LNCAP (cell line): ENCODE measurements around the gene FAM53A.

Experiments
- TF ChIP-seq, protein P1 (sequence below): fragments of 450-650 bp; IDR thresholded peaks from 2 replicates; pipeline ENCODE4 v1.5.1; 2017; ENCODE audit warnings: mild to moderate bottlenecking

The FAM53A gene

DNA sequence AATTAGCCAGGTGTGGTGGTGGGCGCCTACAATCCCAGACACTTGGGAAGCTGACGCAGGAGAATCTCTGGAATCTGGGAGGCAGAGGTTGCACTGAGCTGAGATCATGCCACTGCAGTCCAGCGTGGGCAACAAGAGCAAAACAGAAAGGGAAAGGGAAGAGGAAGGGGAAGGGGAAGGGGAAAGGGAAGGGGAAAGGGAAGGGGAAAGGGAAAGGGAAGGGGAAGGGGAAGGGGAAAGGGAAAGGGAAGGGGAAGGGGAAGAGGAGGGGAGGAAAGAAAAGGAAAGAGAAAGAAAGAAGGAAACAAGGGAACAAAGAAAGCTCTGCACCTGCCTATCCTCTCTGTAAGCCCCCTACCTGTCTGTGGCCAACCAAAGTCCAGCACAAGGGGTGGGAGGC, 35.2 kb downstream of the FAM53A start:
- TF ChIP-seq, protein P1, sequence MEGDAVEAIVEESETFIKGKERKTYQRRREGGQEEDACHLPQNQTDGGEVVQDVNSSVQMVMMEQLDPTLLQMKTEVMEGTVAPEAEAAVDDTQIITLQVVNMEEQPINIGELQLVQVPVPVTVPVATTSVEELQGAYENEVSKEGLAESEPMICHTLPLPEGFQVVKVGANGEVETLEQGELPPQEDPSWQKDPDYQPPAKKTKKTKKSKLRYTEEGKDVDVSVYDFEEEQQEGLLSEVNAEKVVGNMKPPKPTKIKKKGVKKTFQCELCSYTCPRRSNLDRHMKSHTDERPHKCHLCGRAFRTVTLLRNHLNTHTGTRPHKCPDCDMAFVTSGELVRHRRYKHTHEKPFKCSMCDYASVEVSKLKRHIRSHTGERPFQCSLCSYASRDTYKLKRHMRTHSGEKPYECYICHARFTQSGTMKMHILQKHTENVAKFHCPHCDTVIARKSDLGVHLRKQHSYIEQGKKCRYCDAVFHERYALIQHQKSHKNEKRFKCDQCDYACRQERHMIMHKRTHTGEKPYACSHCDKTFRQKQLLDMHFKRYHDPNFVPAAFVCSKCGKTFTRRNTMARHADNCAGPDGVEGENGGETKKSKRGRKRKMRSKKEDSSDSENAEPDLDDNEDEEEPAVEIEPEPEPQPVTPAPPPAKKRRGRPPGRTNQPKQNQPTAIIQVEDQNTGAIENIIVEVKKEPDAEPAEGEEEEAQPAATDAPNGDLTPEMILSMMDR: no peak

DNA sequence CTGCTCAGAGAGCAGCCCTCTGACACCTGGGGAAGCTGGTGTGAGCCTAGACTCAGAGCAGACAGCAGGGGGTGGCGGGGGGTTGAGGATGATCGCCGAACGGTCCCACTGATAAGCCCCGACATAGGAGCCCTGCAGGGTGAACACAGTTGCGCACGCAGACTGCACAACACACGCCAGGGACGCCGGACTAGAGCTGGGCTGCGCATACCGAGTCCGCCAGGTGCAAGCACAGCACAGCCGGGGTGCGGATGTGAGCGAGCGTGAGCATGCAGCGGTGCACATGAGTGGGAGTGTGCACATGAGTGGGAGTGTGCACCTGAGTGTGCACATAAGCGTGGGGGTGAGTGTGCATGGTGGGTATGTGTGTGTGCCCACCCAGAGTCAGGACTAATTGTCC, 36.7 kb downstream of the FAM53A start:
- TF ChIP-seq, protein P1: no peak

DNA sequence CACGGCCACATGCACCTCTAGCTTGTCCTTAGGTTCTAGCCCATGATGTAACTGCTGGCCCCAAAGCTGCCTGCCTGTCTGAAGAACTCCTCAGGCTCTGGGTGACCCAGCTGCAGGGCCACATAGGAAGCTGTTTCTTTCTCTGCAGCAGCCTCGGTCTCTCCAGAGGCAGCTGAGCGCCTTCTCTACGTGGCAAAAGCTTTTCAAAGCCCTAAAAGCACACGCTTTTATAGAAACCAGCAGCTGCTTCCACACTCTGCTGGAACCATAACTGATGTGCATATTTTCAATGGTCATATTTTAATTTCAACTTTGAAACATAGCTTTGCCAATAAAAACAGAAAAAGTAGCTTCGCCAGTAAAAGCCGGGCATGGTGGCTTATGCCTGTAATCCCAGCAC, 37.4 kb downstream of the FAM53A start:
- TF ChIP-seq, protein P1: no peak

DNA sequence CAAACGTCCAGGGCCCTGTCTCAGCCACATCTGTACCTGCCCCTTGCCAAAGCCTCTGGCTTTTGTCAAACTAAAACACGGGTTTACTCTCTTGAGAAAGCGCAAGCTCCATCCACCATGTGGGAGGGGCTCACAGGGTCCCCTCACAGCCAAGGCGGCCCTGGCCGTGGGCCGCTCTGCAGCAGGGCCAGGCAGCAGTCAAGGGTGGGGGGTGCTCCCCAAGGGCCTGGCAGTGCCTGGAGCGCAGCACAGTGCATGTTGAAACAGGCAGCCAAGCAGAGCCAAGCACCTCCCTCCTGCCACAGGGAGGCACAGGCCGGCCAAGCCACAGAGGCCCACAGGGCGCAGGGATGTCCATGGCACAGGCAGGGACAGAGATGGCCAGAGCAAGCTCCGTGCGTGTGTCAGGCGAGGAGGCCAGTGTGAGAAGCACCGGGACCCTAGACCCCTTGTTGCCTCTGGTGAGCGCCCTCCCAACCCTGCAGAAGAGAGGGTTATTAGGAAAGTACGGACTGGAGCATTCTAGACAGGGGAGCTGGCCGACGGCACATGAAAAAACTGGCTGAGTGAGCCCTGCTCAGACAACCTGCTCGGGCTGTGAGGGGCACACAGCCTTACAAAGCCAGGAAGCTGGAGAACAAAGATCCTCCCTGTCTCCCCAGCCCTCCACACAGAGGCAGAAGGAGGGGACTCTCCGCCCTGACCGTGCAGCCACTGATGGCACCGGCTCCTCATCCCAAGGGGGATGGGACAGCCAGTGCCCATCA, 39.0 kb downstream of the FAM53A start:
- TF ChIP-seq, protein P1: no peak

DNA sequence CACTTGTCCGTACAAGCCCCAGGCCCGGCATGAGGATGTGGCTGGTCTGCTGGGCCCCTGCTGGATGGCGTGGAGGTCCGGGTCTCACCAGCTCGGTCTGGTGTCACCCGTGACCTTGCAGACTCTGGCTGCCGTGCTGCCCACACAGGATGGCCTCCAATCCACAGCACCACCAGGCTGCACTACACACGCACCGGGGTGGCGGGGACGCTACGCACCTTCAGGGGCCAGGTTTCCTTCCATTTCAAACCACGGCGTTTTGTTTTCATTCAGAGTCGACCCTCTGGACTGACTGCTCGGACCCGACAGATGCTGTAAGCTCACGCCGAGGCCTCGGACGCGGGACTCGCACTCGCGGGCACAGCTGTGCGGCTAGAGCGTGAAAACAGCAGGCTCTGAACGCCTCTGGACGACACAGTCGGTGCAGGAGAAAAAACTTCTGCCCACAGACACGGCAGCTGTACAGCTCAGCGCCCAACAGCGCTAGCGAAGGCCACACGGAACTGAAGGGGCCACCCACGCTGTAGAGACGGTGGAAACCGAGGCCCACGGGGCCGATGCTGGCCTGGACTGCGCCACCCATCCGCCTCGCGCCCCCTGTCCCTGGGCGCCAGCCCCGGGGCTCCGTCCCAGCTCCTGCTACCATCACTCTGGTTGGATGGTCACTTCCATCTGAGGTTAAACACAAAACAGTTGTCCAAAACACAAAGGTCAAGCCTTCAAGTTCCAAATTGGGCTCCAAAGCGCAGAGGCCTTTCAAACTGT, 40.0 kb downstream of the FAM53A start:
- TF ChIP-seq, protein P1: no peak

DNA sequence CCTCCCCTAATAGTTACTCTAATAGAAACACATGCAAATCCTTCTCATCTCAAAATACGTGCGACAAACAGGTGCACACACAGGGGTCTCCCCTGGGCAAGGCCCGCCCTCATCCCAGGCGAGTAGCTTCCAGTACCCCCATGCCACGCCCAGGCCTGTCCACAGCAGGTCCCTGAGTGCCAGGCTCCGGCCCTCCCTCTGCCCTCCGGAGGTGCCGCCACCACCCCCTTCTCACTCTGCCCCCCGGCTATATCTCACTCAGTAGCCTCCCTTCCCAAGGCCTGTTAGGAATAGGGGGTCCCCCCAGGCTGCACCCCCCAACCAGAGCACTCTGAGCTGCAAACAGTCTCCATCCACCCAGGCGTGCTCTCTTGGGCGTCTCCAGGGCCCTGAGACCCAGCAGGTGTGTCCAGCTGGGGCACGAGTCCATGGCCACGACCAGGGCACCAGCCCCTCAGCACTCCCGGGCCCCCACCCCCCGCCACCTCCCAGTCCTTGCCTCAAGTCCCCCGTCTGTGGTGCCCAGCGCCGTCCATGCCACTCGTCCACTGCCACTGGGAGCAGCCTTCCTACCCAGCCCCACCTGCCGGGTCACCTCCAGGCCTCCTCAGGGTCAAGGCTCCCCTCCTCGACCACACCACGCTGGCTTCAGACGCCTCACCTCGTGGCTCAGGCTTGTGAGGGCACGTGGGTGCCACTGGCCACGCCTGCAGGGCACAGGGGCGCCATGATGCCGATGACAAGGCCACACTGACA, 41.7 kb downstream of the FAM53A start:
- TF ChIP-seq, protein P1: no peak

DNA sequence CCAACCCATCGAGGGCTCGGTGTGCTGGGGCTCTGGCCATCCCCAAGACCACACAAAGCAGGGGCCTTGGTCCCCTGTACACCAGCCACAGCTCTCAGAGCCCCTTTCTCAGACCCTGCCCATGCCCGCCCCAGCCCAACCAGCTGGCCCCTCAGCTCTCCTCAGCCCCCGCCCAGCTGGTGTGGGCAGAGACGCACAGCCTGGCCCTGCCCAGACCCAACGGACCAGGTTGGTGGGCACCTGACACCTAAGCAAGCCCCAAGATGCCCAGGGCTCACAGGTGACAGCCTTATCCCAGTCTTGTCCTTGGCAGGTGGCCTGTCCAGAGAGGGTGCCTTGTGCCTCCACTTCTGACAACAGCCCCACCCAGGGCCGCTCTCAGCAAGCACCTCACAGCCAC, 42.4 kb downstream of the FAM53A start:
- TF ChIP-seq, protein P1: no peak
